ENCODE results near the gene ARSK.

The ARSK gene, protein sequence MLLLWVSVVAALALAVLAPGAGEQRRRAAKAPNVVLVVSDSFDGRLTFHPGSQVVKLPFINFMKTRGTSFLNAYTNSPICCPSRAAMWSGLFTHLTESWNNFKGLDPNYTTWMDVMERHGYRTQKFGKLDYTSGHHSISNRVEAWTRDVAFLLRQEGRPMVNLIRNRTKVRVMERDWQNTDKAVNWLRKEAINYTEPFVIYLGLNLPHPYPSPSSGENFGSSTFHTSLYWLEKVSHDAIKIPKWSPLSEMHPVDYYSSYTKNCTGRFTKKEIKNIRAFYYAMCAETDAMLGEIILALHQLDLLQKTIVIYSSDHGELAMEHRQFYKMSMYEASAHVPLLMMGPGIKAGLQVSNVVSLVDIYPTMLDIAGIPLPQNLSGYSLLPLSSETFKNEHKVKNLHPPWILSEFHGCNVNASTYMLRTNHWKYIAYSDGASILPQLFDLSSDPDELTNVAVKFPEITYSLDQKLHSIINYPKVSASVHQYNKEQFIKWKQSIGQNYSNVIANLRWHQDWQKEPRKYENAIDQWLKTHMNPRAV

DNA sequence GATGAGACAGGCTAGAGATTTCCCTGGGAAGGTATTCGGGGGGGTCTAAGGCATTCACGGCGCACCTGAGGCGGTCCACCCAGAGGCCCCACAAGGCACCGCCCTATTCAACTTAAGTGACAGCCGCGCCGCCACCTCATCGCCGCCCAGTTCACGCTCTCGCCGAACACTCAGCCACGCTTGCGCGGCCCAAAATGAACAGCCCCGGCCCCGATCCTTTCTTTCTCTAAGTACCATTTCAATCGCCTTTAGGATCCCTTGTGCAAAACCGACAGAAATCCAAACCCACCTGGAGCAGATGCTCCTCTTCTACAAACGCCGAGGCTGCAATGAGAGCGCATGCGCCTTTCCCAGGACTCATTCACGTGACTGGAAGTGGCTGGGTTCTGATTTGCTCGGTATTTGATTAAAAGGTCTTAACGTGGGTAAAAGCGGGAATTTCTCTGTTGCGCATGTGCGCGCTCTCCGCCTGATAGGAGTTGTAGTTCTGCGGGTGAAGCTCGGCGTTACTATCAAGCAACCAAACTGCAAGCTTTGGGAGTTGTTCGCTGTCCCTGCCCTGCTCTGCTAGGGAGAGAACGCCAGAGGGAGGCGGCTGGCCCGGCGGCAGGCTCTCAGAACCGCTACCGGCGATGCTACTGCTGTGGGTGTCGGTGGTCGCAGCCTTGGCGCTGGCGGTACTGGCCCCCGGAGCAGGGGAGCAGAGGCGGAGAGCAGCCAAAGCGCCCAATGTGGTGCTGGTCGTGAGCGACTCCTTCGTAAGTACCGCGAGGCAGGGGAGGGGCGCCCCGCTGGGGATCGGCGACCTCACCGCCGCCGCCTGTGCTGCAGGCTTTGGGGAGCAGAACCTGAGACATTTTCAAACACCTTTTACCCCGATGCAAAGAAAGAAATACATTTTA, at the start of gene ARSK, which contains the start of gene SKIC3:
TSS of gene ARSK (plus strand) at position 455 of the 902 bp plus-strand sequence. CDS start at position 633, 178 bp downstream.
TSS of gene SKIC3 (minus strand) at position 331 of the 902 bp plus-strand sequence. CDS start 7,827 bp downstream, outside the sequence.
- DNase-seq: peak; percentile 81

DNA sequence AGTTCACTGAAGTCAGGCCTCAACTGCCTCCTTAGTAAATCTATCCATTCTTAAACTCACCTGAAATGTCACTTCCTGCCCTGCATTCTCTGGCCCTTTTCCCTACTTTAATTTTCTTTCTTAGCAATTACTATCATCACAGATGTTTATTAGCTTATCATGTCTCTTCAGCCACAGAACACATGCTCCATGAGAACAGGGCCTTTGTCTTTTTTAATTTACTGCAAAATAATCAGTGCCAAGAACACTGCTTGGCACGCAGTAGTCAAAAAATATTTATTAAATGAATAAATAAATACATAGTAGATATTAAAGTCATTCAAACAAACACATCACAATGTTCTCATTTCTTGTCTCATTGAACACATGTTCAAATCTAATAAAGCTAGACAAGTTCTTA, 46.4 kb upstream of the ARSK start:
- no peak for DNase-seq

DNA sequence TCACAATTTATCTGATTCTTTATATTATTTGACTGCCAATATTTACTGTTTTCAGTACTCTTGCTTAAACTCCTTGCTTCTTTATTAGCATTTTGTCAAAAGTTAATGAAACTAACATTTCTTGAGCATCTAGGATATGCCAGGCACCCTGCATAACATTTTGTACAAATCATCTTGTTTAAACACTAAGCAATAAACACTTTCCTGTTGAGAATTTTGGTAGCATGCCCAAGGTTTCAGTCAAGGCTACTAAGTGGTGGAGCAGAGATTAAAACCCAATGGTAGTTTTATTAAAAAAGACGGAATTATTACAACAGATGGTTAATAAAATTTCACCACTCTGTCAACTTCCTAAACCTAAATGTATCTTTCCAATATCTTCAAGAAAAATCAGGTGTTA, 43.3 kb upstream of the ARSK start:
- no peak for DNase-seq

DNA sequence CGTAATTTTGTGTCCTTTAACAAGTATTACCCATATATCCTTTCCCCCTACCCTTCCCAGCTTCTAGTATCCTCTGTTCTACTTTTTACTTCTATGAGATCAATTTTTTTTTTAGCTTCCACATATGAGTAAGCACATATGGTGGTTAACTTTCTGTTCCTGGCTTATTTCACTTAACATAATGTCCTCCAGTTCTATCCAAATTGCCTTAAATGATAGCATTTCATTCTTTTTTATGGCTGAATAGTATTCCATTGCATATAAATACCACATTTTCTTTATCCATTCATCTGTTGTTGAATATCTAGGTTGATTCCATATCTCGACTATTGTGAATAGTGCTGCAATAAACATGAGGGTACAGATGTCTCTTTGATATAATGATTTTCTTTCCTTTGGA, 36.5 kb upstream of the ARSK start:
- no peak for DNase-seq

DNA sequence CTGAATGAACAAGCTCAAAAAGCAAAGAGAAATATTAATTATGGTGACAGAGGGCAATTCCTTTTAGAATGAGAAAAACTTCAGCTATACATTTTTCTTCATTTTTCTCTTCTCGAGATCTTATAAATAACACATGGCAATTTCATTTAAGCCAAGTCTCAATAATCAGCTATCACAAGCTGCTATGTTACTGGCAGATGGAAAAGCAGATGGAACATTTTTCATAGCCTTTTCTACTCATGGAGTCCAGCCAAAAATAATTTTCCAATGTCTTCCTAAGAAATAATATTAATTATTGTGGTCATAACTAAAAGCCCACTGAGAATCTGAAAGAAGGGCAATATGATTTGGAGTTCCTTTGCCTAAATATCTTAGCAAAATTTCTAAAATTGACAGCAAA, 35.8 kb upstream of the ARSK start:
- DNase-seq: no peak

DNA sequence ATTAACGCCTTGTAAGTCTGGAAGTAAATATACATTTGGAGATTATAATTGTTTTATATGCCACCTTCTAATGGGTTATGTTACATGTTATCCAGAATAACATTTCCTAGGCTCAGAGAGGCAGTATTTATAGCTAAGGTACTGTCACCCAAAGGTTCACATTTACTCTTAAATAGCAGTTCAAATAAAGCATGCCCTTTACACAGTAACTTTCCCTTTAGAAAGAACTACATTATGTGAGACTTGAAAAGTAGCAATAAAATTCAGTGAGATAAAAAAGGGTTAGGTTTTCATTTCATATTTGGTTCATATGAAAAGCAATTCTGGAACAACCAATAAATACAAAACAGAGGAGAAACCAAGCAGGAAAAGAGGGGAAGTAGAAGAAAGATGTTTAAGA, 35.2 kb upstream of the ARSK start:
- DNase-seq: no peak

DNA sequence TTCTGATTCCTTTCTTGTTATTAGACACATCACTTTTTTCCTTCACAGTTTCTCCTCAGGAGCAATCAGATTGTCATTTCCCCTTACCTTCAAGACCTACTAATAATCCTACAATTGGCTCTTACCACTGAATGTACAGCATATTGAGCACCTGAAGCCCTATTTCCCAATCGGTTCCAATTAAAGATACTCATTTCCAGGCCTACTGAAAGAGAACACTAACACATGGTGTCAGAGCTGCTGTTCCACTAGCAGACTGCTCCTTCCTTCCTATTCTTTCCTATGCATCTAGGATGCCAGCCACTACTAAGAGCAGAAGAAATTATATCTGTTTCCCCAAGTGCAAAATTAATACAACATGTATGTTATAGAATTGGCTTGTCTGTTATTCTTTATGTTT, 34.7 kb upstream of the ARSK start:
- DNase-seq: no peak

DNA sequence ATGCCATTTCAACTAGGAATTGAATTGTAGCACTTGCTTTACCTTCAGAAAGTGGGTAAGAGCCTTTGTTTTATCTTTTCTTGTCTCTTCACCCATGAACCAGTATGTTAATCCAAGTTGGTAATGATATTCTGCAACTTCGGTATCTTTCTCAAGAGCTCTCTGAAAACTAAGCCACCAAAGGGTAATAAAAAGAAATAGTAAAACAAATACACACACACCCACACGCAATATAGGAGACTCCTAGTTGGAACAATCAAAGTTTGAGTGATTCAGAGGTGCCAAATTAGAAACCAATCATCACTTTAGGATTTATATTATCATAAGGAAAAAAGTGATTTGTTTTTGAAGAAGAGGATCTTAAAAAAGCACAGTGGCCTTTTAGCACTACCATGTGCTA, 30.5 kb upstream of the ARSK start:
- DNase-seq: no peak

DNA sequence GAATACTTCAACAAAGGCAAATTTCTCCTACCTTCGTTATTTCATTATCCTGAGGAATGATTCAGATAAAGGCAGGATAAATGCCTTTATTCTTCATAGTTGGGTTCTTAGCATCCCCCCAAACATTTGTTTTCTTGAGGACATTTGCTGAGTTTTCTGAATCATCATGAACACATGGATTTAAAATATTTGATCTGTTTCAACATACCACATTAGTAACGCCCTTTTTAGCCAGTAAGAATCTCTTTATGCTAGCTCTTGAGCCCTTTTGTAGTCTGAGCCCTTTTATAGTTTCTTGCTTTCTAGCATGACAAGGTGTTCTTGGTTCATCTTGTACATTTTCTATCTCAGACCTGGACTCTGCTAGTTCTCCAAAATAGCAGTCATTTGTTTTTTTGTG, 28.0 kb upstream of the ARSK start:
- no peak for DNase-seq

DNA sequence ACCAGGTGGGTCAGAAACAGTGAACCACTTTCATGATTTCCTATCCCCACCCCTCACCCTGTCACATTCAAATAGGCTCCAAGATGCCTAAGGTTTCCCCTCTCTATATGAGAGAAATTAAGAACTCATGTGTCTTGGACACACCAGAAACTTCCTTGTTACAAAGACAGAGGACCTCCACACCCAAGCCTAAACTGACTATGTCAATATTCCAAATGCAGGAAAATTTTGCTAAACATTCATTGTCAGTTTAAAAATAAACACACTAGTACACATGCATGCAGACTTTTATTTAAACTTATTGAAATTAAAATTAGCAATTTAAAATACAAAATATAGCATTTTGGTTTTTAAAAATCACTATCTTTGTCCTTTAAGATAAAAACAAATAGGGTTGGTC, 26.3 kb upstream of the ARSK start:
- no peak for DNase-seq

DNA sequence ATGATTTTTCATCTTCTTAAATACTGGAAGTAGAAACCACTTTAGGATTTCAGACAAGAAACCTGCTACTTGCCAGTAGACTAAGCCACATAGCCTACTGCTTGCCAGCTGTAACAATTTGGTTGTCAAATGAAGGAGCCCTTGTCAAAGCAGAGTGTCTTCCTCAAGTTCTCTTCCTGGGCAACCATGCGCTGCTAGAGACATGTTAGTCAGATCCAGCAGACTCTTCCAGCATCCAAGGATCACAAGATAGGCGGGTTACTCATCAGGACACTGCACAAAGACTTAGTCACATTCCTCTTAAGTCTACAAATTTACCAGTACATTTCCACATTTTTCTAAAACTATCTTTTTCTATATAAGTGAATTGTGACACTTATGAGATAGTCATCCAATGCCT, 24.5 kb upstream of the ARSK start:
- no peak for DNase-seq

DNA sequence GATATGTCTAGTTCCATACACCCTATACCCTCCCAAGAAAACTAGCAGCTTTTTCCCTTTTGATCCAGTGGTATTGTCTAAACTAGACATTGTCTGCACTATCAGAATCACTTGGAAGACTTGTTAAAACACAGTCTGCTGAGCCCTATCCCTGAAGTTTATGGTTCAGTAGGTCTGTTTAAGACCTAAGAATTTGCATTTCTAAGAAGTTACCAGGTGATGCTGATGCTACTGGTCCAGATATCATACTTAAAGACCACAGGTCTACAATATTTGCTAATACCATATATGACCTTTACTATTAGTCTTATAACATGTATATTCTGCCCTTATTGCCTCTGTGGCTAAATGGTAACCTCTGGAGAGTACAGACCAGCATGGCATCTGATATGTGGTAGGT, 23.4 kb upstream of the ARSK start:
- no peak for DNase-seq

DNA sequence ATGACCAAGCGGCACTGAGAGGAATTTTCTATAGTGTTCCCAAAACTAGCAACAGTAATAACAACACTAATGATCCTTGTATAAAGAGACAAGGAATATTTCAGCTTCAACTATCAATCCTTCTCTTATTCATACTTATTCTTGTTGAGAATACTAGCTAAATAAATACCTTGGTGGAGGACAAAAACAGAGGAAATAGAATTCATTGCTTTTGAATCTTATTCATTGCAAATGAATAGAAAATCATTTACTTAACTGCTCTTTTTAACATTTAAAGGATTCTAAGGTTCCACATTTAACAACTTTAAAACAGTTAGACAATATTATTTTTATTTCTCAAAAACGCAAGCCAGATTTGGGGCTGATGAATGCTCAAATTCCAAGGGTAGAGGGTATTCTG, 22.5 kb upstream of the ARSK start:
- no peak for DNase-seq

DNA sequence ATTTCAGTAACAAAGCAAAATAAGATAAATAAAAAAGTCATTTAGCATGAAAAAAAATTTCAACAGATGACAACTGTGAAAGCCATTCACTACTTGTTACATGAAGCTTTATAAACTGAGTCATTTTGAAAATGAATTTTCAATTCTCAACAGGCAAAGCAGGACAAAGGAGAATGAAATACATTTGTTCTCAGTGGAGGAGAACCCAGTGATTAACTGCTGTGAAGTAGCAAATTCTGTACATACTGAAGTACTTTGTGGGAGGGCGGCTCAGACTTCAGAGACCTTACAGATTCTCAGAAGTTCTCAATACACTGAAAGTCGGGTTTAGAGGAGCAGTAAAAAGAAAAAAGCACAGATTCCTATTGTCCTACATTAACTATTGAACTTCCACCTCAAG, 21.8 kb upstream of the ARSK start:
- no peak for DNase-seq

DNA sequence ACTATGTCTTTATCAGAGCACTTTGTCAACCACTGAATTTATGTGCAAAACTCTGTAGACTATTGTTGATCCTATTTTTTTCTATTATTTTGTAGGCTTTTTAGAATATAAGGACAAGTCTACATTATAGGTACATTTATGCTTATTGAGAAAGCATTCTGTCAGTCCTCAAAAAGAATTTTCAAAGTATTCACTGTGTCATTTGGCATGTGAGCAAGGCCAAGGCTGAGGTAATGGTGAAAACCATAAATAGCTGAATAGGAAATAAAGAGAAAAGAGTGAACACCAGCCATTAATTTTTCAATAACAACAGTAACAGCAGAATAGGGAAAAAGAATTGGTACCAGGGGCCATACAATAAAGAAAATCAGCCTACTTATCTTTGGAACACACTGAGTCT, 21.1 kb upstream of the ARSK start:
- DNase-seq: no peak

DNA sequence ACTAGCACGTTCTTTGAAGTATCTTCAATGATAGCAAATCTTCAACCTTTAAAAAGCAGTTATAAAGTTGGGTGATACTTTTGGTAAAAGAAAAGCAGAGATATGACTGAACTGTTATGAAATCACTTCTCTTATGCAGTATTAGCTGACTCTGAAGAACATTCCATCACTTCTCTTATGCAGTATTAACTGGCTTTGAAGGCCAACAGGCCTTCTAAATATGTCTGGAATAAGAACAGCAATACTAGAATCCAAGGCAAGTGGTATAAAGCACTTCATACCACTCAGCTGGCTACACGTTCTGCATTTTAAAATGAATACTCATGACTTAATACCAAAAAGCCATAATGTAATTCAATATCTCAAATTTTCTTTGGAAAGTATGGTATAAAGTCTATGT, 17.4 kb upstream of the ARSK start:
- DNase-seq: no peak

DNA sequence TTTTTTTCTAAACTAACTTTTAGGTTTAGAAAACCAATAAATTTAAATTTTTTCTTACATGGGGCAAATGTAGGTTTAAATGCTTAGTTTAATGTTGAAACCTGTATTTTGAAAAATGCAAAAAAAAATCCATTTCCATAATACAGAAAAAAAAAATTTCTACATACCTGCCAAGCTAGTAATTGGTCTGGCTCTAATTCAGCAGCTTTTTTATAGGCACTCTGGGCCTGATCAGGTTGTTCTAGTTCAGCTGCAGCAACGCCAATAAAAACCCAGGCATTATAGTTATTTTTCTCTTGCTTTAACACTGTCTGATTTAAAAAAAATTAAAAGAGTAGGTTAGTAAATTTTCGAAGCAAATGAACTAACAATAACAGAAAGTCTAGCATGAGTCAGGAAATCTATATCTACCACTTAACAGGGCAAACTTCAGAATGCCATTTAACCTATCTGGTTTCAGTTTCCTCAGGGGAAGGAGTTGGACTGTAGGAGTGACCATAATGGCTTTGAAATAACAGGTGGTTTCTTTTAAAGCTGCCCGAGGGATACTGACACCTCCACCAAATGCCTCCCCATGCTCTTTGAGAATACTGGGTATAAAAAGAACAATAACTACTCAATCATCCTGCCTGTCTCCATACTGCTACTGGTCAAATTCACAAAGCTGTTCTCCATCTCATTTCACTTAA, 11.7 kb upstream of the ARSK start:
- DNase-seq: no peak

DNA sequence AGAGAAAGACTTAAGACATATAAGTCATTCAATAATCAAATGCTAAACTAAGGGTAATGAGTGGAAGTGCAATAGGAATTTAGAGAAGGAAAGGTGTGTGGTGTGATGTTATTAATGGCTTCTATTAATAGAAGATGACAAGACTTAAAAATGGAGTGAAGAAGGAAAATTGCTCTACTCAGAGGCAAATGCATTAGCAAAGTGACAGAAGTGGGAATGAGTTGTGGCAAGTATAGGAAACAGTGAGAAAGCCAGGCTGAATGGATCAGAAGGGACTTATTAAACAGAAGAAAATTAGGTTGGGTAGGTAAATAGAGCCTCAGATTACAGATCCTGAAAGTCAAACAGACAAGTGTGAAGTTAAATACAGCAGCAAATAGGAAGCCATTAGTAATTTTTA, 5.9 kb upstream of the ARSK start:
- no peak for DNase-seq

DNA sequence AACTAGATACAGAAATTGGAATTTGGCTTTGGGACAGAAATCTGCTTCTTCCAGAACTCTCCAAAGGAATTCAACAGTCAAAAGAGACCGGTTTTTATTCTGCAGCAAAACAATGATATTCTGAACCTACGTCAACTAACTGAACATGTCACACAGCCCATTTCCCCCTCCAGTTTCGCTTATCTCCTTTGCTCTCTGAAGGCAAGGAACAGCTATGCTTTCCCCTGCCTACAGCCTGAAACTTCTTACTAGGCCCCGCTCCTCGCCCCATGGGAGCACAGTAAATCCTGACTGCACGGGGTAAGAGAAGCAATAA, 612 bp upstream of the ARSK start:
- no peak for DNase-seq

DNA sequence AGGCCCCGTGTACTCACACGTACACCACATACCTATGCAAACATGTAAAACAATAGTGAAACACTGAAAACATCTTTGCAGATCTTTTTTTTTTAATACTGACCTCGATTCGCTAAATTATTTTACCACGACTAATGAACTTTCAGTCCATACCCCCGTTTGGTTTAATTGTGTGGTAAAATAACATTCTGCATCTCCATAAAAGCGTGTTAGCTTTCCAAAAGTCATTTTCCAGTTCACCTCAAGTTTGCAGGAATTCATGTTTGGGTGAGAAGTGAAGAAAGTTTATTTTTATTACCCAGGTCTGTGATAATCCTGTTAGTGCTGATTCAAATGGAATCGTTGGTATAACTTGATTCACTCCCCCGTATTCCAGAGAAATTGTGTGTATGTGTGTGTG, 652 bp downstream of the ARSK start:
- no peak for DNase-seq

DNA sequence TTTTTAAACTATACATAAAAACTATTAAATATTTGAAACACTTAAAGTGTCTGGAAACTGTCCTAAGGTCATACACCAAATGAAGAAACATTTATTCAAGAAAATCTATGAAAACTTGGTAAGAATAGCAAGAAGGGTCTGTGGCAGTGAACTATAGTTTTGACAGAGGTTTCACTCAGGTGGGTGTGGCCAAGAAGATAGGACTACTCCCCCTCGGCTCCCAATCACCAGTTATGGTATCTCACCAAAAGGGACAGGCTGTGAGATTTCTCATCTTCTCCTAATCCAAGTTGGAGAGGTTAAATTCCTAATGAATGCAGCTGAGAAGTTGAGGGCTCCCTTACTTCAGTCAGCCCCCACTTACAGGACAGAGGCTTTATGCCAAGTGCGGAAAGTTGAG, 2.9 kb downstream of the ARSK start:
- DNase-seq: no peak

DNA sequence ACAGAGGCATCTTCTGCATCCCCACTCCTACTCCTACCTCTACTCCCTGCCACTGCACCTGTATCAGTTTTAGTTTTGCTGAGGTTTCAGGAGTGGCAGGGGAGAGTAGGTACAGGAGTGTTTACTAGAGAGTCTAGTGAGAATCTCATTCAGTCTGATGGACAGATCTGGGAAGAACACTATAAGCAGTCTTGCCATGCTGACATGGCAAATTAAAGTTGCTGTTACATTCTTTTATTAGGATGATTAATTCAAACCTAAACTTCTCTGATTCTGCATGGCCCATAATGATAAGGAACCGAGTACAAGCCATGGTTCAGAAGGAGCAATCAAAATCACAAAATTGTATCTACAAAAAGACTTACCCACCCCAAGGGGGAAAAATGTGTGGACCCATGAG, 7.4 kb downstream of the ARSK start:
- no peak for DNase-seq

DNA sequence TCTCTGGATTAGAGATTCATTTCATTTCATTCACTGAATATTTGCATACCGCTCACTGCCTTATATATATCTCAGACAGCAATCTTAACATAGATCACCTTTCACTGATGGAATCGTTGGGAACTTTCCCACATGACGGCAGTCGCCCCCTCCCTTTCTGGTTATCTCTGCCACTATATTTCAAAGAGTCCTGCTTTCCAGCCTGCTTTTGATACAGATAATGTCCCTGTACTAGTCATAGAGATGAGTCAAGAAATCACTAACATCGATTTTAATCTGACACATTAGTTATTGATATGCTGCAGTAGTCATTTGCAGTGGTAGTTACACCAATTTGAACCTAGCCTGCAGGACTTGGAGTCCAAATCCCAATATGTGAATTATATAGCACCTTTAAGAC, 8.5 kb downstream of the ARSK start:
- DNase-seq: no peak

All from activated T-cell treated with anti-CD3 and anti-CD28 coated beads for 4 hours (primary cell).